WTC11 (cell line): ENCODE measurements around the gene ZP4.

ENCODE experiments used
- TEAD4 ChIP-seq: sonication (generic); formaldehyde crosslinking; IDR thresholded peaks from 2 replicates; pipeline ENCODE4 v1.8.0; 2022; ENCODE audit warnings: mild to moderate bottlenecking, missing genetic modification reagents
- ZNF416 ChIP-seq: fragments of 250-450 bp; sonication (Bioruptor Pico); IDR thresholded peaks from 2 replicates; pipeline ENCODE4 v1.9.0; 2021; ENCODE audit warnings: mild to moderate bottlenecking, inconsistent platforms
- TF ChIP-seq, protein P1 (sequence below): sonication (generic); formaldehyde crosslinking; IDR thresholded peaks from 2 replicates; pipeline ENCODE4 v1.8.0; 2022; ENCODE audit warnings: mild to moderate bottlenecking, missing genetic modification reagents
- TF ChIP-seq, protein P2 (sequence below): fragments of 200-600 bp; IDR thresholded peaks from 2 replicates; pipeline ENCODE4 v1.8.0; 2022; ENCODE audit warnings: antibody characterized with exemption
- TF ChIP-seq, protein P3 (sequence below): sonication (generic); formaldehyde crosslinking; IDR thresholded peaks from 2 replicates; pipeline ENCODE4 v1.8.1; 2022; ENCODE audit warnings: missing genetic modification reagents, borderline replicate concordance

DNA sequence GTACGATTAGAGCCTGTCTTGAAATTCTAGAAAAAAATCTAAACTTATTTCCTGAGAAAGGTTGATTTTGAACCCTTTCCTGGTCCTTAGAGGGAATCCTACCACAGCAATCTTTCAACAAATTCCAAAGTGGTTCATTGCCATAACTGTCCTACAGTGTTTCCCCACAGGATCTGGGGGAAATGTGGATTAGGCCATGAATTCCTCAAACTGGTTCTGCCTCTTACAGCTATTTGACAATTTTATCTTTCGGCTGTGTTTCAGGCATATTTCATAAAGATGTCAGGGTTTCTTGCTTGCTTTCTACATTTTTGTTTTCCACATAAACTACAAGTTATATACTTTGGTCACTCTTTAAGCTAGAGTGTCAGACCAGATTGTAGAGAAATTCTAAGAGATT lies 544 bp upstream of the ZP4 start:
- TF ChIP-seq TEAD4 (no peak), ZNF416 (CRISPR knock-in tag) (no peak)
- TF ChIP-seq, protein P1, sequence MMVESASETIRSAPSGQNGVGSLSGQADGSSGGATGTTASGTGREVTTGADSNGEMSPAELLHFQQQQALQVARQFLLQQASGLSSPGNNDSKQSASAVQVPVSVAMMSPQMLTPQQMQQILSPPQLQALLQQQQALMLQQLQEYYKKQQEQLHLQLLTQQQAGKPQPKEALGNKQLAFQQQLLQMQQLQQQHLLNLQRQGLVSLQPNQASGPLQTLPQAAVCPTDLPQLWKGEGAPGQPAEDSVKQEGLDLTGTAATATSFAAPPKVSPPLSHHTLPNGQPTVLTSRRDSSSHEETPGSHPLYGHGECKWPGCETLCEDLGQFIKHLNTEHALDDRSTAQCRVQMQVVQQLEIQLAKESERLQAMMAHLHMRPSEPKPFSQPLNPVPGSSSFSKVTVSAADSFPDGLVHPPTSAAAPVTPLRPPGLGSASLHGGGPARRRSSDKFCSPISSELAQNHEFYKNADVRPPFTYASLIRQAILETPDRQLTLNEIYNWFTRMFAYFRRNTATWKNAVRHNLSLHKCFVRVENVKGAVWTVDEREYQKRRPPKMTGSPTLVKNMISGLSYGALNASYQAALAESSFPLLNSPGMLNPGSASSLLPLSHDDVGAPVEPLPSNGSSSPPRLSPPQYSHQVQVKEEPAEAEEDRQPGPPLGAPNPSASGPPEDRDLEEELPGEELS, result no peak
- TF ChIP-seq, protein P2, sequence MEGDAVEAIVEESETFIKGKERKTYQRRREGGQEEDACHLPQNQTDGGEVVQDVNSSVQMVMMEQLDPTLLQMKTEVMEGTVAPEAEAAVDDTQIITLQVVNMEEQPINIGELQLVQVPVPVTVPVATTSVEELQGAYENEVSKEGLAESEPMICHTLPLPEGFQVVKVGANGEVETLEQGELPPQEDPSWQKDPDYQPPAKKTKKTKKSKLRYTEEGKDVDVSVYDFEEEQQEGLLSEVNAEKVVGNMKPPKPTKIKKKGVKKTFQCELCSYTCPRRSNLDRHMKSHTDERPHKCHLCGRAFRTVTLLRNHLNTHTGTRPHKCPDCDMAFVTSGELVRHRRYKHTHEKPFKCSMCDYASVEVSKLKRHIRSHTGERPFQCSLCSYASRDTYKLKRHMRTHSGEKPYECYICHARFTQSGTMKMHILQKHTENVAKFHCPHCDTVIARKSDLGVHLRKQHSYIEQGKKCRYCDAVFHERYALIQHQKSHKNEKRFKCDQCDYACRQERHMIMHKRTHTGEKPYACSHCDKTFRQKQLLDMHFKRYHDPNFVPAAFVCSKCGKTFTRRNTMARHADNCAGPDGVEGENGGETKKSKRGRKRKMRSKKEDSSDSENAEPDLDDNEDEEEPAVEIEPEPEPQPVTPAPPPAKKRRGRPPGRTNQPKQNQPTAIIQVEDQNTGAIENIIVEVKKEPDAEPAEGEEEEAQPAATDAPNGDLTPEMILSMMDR, result no peak
- TF ChIP-seq, protein P3, sequence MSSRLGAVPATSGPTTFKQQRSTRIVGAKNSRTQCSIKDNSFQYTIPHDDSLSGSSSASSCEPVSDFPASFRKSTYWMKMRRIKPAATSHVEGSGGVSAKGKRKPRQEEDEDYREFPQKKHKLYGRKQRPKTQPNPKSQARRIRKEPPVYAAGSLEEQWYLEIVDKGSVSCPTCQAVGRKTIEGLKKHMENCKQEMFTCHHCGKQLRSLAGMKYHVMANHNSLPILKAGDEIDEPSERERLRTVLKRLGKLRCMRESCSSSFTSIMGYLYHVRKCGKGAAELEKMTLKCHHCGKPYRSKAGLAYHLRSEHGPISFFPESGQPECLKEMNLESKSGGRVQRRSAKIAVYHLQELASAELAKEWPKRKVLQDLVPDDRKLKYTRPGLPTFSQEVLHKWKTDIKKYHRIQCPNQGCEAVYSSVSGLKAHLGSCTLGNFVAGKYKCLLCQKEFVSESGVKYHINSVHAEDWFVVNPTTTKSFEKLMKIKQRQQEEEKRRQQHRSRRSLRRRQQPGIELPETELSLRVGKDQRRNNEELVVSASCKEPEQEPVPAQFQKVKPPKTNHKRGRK (CRISPR knock-in tag), result no peak
